Keratinocyte (primary cell): Measurements from ENCODE around the gene ID2.

Experiments used
- EZH2 ChIP-seq: IDR thresholded peaks from one replicate; pipeline ENCODE4 v1.6.1; 2012; ENCODE audit warnings: inconsistent platforms, mild to moderate bottlenecking, low read length, moderate library complexity
- TF ChIP-seq, protein P1 (sequence below), 3 experiments: IDR thresholded peaks in 1 of 3; conservative IDR thresholded peaks in 1 of 3; optimal IDR thresholded peaks in 1 of 3; 2 replicates in 2 of 3; 3 replicates in 1 of 3; pipeline versions ENCODE3 to v1.5.1; 2011; ENCODE audit warnings: low read length in 3 of 3, mild to moderate bottlenecking in 3 of 3, moderate library complexity in 2 of 3, control low read depth in 1 of 3, inconsistent platforms in 1 of 3; ENCODE audit not compliant: insufficient read depth in 2 of 3; ENCODE audit errors: extremely low read depth in 1 of 3

DNA sequence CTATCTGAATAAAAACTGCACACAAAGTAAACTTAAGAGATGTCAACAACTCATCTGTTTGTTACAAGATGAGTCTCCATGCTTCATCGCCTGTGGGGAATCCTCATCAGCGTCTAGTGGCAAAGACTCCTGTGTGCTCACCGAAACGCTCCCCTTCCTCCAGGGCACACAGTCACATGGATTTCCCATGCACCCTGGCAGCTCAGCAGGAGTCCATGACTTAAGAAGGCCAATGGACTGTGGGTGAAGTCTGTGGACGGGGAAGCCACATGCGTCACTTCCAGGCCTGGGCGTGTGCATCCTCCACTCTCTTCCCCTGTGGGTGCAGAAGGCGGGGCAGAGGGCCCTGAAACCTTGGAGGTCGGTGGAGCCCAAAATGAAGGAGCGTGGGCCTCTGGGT lies 41.1 kb downstream of the ID2 start:
- TF ChIP-seq, protein P1, sequence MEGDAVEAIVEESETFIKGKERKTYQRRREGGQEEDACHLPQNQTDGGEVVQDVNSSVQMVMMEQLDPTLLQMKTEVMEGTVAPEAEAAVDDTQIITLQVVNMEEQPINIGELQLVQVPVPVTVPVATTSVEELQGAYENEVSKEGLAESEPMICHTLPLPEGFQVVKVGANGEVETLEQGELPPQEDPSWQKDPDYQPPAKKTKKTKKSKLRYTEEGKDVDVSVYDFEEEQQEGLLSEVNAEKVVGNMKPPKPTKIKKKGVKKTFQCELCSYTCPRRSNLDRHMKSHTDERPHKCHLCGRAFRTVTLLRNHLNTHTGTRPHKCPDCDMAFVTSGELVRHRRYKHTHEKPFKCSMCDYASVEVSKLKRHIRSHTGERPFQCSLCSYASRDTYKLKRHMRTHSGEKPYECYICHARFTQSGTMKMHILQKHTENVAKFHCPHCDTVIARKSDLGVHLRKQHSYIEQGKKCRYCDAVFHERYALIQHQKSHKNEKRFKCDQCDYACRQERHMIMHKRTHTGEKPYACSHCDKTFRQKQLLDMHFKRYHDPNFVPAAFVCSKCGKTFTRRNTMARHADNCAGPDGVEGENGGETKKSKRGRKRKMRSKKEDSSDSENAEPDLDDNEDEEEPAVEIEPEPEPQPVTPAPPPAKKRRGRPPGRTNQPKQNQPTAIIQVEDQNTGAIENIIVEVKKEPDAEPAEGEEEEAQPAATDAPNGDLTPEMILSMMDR (optimal IDR thresholded peaks at IDR 0.05 in 1 of 3, IDR thresholded peaks at IDR 0.05 in 1 of 3, conservative IDR thresholded peaks at IDR 0.05 in 1 of 3; ENCODE audit: extremely low read depth in 1 of 3, insufficient read depth in 2 of 3, low read length in 3 of 3), result no peak
- TF ChIP-seq EZH2, result no peak
